GM20000 (cell line): ENCODE data around the gene EIF4B.

Source experiments
- DNase-seq: peaks from one replicate; pipeline ENCODE4 v3.0.0; 2012; ENCODE audit warnings: low spot score
- CTCF ChIP-seq: IDR thresholded peaks from 2 replicates; pipeline ENCODE4 v1.5.1; 2012; ENCODE audit warnings: mild to moderate bottlenecking, control low read depth; ENCODE audit errors: extremely low read depth, missing control alignments

Gene EIF4B

GRCh38 chr12:53062977-53063707, 56.9 kb downstream of the EIF4B start:
- no peak for DNase-seq
- no peak for TF ChIP-seq CTCF

GRCh38 chr12:53063708-53064612, 57.7 kb downstream of the EIF4B start:
- TF ChIP-seq CTCF = no peak
- no peak for DNase-seq

- TF ChIP-seq CTCF = no peak
These were observed 58.6 kb downstream of the EIF4B start for GRCh38 chr12:53064613-53065436.

GRCh38 chr12:53065470-53065869, 59.2 kb downstream of the EIF4B start:
- no peak for TF ChIP-seq CTCF
- DNase-seq = no peak

More at GRCh38 chr12:53064613-53065436, 58.6 kb downstream of the EIF4B start:
- no peak for DNase-seq

GRCh38 chr12:53065975-53066931, 60.0 kb downstream of the EIF4B start:
- peak; percentile 84 for DNase-seq
- peak; percentile 70 for TF ChIP-seq CTCF
